ENCODE data around the gene GNG7. TPM values are rescaled to one million over a fixed set of nuclear protein-coding genes. Genes with fewer than 3 reads are reported as not detected.

GNG7 gene
- total RNA-seq, 1 experiment from 2014 or later, result 9.6 TPM

- H3K36me3 Mint-ChIP-seq, result peaks cover 19% of the 10 kb centered on the region
- ChIA-PET POLR2A (no interaction called here), CTCF (interaction anchor here (1.3 kb wide), 1 partner anchor 83 kb away, joined by 4 read pairs; no protein-coding TSS in a partner anchor)
- peaks cover 2% of the 10 kb centered on the region; the same call in 1 of the 2 replicates for H3K9me3 Mint-ChIP-seq
- no peak overlapping the region for H3K4me3 Mint-ChIP-seq
- no peak for TF ChIP-seq USF2 (CRISPR knock-in tag; IDR thresholded peaks at IDR 0.05)
- TF ChIP-seq SMAD3 (CRISPR knock-in tag; IDR thresholded peaks at IDR 0.05; ENCODE audit: borderline replicate concordance), result no peak
- TF ChIP-seq PRDM15 (CRISPR knock-in tag; IDR thresholded peaks at IDR 0.05), result no peak
- no peak for TF ChIP-seq JAZF1 (CRISPR knock-in tag; IDR thresholded peaks at IDR 0.05)
- no peak for TF ChIP-seq MXD4 (CRISPR knock-in tag; IDR thresholded peaks at IDR 0.05; ENCODE audit: borderline replicate concordance)
- no peak for TF ChIP-seq ZBTB43 (CRISPR knock-in tag; IDR thresholded peaks at IDR 0.05)
- no peak for TF ChIP-seq CREM (CRISPR knock-in tag; IDR thresholded peaks at IDR 0.05)
- no peak for TF ChIP-seq AFF4 (CRISPR knock-in tag; IDR thresholded peaks at IDR 0.05; ENCODE audit: borderline replicate concordance)
- no peak for TF ChIP-seq OVOL2 (CRISPR knock-in tag; IDR thresholded peaks at IDR 0.05; ENCODE audit: borderline replicate concordance)
- TF ChIP-seq MYBL2 (CRISPR knock-in tag; IDR thresholded peaks at IDR 0.05), result no peak
- no peak for TF ChIP-seq ATF6 (CRISPR knock-in tag; IDR thresholded peaks at IDR 0.05)
- no peak for TF ChIP-seq E2F5 (CRISPR knock-in tag; IDR thresholded peaks at IDR 0.05)
- TF ChIP-seq ZNF425 (CRISPR knock-in tag; conservative IDR thresholded peaks at IDR 0.05), result no peak
- no peak for TF ChIP-seq FOXP1 (CRISPR knock-in tag; IDR thresholded peaks at IDR 0.05; ENCODE audit: borderline replicate concordance)
- TF ChIP-seq ATF2 (CRISPR knock-in tag; IDR thresholded peaks at IDR 0.05; ENCODE audit: borderline replicate concordance, low read depth), result no peak
- no peak for TF ChIP-seq CBFB (CRISPR knock-in tag; IDR thresholded peaks at IDR 0.05; ENCODE audit: low read depth)
- TF ChIP-seq ZNF416 (CRISPR knock-in tag; IDR thresholded peaks at IDR 0.05), result no peak
- TF ChIP-seq NFYB (CRISPR knock-in tag; conservative IDR thresholded peaks at IDR 0.05; ENCODE audit: low read depth), result no peak
- TF ChIP-seq SOX15 (CRISPR knock-in tag; IDR thresholded peaks at IDR 0.05), result no peak
- DNase-seq (ENCODE audit: low spot score) (no peak), ATAC-seq (no peak)
- H3K4me1 Mint-ChIP-seq, result 0 out of 2 replicates have a peak, but pooled peaks cover 3% of the 10 kb centered on the region
- no peak overlapping the region for H3K27ac Mint-ChIP-seq
- H3K27me3 Mint-ChIP-seq (ENCODE audit: low read depth), result 0 out of 2 replicates have a peak, but pooled peaks cover under 1% of the 10 kb centered on the region
These were observed 28.9 kb upstream of the GNG7 start for GRCh38 chr19:2731181-2731995.

Measured in WTC11 (cell line).